Right lobe of liver (tissue), 6 donors: ENCODE results near the gene GIGYF2. TPM values are rescaled to one million over a fixed set of nuclear protein-coding genes. Genes with fewer than 3 reads are reported as not detected.

ENCODE experiments used
- ATAC-seq, 4 donors: fragments of 200-7000 bp; cut with Tn5 transposase; one replicate each; pipeline ENCODE4 v1.9.1; 2020; ENCODE audit warnings: mild to moderate bottlenecking in 4 of 4, moderate library complexity in 4 of 4
- DNase-seq, 3 donors: peaks; one replicate each; pipeline ENCODE4 v3.0.0-alpha.2; 2020
- H3K27ac ChIP-seq, 3 donors: fragments of 200-600 bp; one replicate each; pipeline ENCODE4 v1.8.0; 2022
- H3K27me3 ChIP-seq, 2 donors: fragments of 200-600 bp; one replicate each; pipeline ENCODE4 v1.8.0; 2022
- H3K36me3 ChIP-seq, 4 donors: fragments of 200-600 bp; sonication (generic) in 1 of 4; one replicate each; pipeline versions ENCODE4 v1.5.1 to v1.8.0; 2017 to 2022; ENCODE audit warnings: control low read depth in 1 of 4
- H3K4me1 ChIP-seq, 4 donors: fragments of 200-600 bp; sonication (generic) in 1 of 4; one replicate each; pipeline versions ENCODE4 v1.5.1 to v1.8.0; 2017 to 2022; ENCODE audit warnings: control low read depth in 1 of 4
- H3K4me3 ChIP-seq, 3 donors: fragments of 200-600 bp; one replicate each; pipeline ENCODE4 v1.8.0; 2022
- H3K9me3 ChIP-seq, 4 donors: fragments of 200-600 bp; sonication (generic) in 1 of 4; one replicate each; pipeline versions ENCODE4 v1.5.1 to v1.8.0; 2017 to 2022; ENCODE audit warnings: control low read depth in 1 of 4
- CTCF ChIP-seq, 4 donors: fragments of 200-600 bp in 3 of 4; fragments of 450-650 bp in 1 of 4; IDR thresholded peaks; one replicate each; pipeline versions ENCODE4 v1.5.1 to v1.8.0; 2016 to 2022; ENCODE audit warnings: antibody characterized with exemption in 4 of 4, mild to moderate bottlenecking in 2 of 4
- POLR2A ChIP-seq: fragments of 450-650 bp; IDR thresholded peaks from one replicate; pipeline ENCODE4 v1.6.1; 2017; ENCODE audit warnings: antibody characterized with exemption, mild to moderate bottlenecking
- WGBS: methylation state at CpG from one replicate; pipeline ENCODE4 v1.1.6; 2018; ENCODE audit warnings: low coverage, low lambda C conversion rate; ENCODE audit not compliant: insufficient coverage; ENCODE audit errors: missing lambda C conversion rate; 5-methylcytosine and 5-hydroxymethylcytosine counted together
- intact Hi-C, 2 donors: fragments of 100-400 bp; cut with DNase I; formaldehyde crosslinking; loops; one replicate each; pipeline versions ENCODE4 v1.11.2 to v1.14.1; 2022
- total RNA-seq, 6 experiments: library from RNA; depleted of rRNA in 2 of 6; stranded (reverse); fragments of >200 nt in 2 of 6; fragmentation: NEBNext Ultra II Directional in 3 of 6; extraction: Animal tissue kit (Norgen Biotek cat#: 25700) in 3 of 6; gene quantifications; one replicate each; pipeline versions ENCODE4 v1.1.0 to v1.2.4, GENCODE V29; 2016 to 2023
- donor health status: DM: no; HTN: yes; CAD: no.
- donor health status: DM: no; HTN: no; CAD: no.
- donor health status: DM: no; HTN: no; CAD: no.
- donor health status: DM: no; HTN: yes; CAD: no.
- donor health status: DM: no; HTN: yes; CAD: no.

The GIGYF2 gene
- total RNA-seq, 6 experiments from 2014 or later = 25.7 to 35.0 (median 32.6) TPM

- Histone ChIP-seq H3K4me3 (no peak overlapping the region), H3K27me3 (no peaks in the 10 kb centered on the region), H3K27ac (no peak overlapping the region), H3K4me1 (no peaks in the 10 kb centered on the region), H3K36me3 (peaks cover 0 to 8% (median 1%) of the 10 kb centered on the region in 4 donors), H3K9me3 (no peaks in the 10 kb centered on the region)
- intact Hi-C loops = no loop called here
- ATAC-seq = no peak
- DNase-seq = no peak
- 85% methylated on average over 9 of the region's 11 CpGs for WGBS
- TF ChIP-seq POLR2A (no peak), CTCF (IDR thresholded peaks at IDR 0.05) (no peak)
These were observed 186.9 kb downstream of the GIGYF2 start for GRCh38 chr2:232884001-232884421.

GRCh38 chr2:232884549-232885263 is 187.6 kb downstream of the GIGYF2 start:
- ATAC-seq (no peak), DNase-seq (peak in 1 of 3 donors; percentile 45)
- Histone ChIP-seq H3K4me1 (no peaks in the 10 kb centered on the region), H3K27ac (no peak overlapping the region), H3K4me3 (no peak overlapping the region), H3K27me3 (no peaks in the 10 kb centered on the region), H3K9me3 (no peaks in the 10 kb centered on the region), H3K36me3 (peaks cover 0 to 8% (median 1%) of the 10 kb centered on the region in 4 donors)
- intact Hi-C loops = no loop called here
- WGBS = 100% methylated on average over 2 of the region's 27 CpGs
- TF ChIP-seq CTCF (IDR thresholded peaks at IDR 0.05) (no peak), POLR2A (no peak)

- ATAC-seq (no peak), DNase-seq (no peak)
- H3K4me1 ChIP-seq = no peaks in the 10 kb centered on the region
- H3K9me3 ChIP-seq = no peaks in the 10 kb centered on the region
- no CpG with 5 or more reads among the region's 25 CpGs for WGBS
- TF ChIP-seq POLR2A = no peak
- no peak for TF ChIP-seq CTCF (IDR thresholded peaks at IDR 0.05)
- no peak overlapping the region for H3K4me3 ChIP-seq
- H3K27me3 ChIP-seq = no peaks in the 10 kb centered on the region
- peaks cover 0 to 8% (median 1%) of the 10 kb centered on the region in 4 donors for H3K36me3 ChIP-seq
- H3K27ac ChIP-seq = no peak overlapping the region
- intact Hi-C loops = no loop called here
These were observed 188.3 kb downstream of the GIGYF2 start for GRCh38 chr2:232885264-232885961.

- no peak overlapping the region for H3K4me3 ChIP-seq
- H3K27ac ChIP-seq = no peak overlapping the region
- H3K9me3 ChIP-seq = no peaks in the 10 kb centered on the region
- H3K27me3 ChIP-seq = no peaks in the 10 kb centered on the region
- DNase-seq = peak in 1 of 3 donors; percentile 27
- 91% methylated on average over 5 of the region's 11 CpGs for WGBS
- no peak for ATAC-seq
- no peaks in the 10 kb centered on the region for H3K4me1 ChIP-seq
- TF ChIP-seq CTCF (IDR thresholded peaks at IDR 0.05) (no peak), POLR2A (no peak)
- peaks cover 0 to 8% (median 1%) of the 10 kb centered on the region in 4 donors for H3K36me3 ChIP-seq
- intact Hi-C loops = no loop called here
These were observed 189.0 kb downstream of the GIGYF2 start for GRCh38 chr2:232886176-232886575.
